Activated CD4-positive, alpha-beta T cell treated with anti-CD3 and anti-CD28 coated beads, Interleukin-2, amount 50 U/mL, for 48 hours (primary cell): Measurements from ENCODE around the gene CBFB.

Source experiments
- DNase-seq, 2 experiments: peaks; one replicate each; pipeline ENCODE4 v3.0.0-alpha.2; 2020

The CBFB gene

DNA sequence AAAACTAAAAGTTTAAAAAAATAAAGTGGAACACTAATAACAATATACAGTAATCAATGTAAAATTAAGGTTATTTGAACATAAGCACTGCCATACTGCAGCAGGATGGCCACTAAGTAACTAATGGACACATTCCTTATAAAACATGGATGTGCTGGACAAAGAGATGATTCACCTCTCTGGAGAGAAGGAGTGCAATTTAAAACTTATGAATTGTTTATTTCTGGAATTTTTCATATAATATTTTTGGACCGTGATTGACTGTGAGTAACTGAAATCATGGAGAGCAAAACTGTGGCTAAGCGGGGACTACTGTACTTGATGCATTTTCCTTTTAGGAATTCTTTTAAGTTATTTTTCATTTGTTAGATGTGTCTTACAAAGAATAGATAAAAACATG, 21.8 kb downstream of the CBFB start:
- no peak for DNase-seq

DNA sequence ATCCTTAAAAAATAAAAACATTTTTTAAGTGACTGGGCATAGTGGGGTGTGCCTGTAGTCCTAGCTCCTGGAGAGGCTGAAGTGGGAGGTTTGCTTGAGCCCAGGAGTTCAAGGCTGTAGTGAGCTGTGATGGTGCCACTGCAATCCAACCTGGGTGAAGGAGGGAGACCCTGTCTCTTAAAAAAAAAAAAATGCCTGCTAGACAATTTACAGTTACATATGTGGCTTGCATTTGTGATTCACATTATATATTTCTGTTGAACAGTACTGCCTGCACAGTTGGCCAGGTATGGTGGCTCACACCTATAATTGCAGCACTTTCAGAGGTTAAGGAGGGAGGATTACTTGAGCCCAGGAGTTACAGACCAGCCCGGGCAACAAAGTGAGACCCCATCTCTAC, 23.4 kb downstream of the CBFB start:
- DNase-seq, result no peak

DNA sequence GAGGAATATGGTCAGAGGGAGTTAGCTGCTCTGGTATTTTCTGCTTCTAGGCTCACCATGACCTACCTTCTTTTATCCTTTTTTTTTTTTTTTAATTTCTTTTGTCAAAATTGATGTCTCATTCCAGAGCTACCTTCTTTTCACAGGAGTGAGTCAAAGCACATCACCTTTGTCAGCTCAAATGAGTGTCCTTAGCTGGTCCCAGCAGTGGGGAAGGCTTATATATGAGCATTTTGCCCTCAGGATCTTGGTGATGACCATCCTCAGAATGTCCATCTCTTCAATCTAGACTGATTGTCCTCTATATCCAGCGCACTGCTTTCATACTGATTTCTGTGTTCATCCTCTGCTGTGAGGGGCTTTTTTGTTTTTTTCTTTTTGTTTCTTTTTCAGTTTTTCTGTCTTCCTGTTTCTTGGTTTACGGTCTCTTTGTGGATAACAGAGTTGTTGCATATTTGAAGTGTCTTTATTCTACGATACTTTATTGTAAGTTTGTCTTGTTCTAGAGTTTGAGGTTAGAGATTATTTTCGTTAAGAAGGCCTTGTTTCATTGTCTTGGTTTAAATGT, 24.9 kb downstream of the CBFB start:
- no peak for DNase-seq

GRCh38 chr16:67054901-67055300, 26.0 kb downstream of the CBFB start:
- DNase-seq, result no peak

GRCh38 chr16:67055712-67056487, 27.0 kb downstream of the CBFB start:
- no peak for DNase-seq

DNA sequence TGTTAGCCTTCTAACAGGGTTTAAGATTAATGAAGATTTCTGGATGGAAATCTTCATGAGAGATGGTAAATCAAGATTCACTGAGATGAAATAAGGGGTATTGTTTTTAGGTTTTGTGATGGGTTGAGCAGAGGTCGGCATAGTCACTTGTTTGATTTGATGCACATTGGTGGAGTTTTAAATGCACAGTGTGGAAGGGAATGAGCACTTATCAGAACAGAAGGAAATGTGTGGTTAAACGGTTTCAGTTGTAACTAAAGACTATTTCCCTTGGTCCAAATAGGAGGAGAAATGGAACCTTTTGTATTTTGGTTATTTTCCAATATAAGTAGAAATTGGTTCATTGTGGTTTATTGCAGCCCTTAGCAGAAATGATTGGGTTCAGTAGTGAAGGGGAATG, 34.1 kb downstream of the CBFB start:
- no peak for DNase-seq

- DNase-seq, result no peak
These were observed 39.3 kb downstream of the CBFB start for GRCh38 chr16:67068212-67068753.

DNA sequence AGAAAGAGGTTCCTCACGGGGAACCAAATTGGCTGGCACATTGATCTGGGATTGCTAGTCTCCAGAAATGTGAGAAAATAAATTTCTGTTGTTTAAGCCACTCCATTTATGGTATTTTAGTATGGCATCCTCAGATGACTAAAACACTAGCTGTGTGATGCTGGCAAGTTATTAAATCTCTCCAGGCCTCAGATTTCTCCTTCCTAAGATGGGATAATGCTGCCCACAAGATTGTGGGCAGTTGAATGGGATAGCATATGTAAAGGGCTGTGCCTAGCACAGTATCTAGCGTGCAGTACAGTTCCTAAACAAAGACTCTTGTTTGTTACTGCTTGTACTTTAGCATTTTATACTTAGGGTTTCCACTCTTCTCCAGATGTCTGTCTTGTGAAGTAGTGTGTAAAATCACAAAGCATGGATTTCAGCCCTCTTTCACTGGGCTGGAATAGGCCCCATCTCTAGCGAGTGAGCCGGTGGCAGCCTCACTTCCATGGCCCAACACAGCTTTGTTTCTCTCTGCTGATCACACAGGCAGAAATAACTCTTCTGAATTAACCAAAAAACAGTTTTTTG, 42.6 kb downstream of the CBFB start:
- no peak for DNase-seq

- DNase-seq, result no peak
These were observed 46.4 kb downstream of the CBFB start for GRCh38 chr16:67075331-67075730.

DNA sequence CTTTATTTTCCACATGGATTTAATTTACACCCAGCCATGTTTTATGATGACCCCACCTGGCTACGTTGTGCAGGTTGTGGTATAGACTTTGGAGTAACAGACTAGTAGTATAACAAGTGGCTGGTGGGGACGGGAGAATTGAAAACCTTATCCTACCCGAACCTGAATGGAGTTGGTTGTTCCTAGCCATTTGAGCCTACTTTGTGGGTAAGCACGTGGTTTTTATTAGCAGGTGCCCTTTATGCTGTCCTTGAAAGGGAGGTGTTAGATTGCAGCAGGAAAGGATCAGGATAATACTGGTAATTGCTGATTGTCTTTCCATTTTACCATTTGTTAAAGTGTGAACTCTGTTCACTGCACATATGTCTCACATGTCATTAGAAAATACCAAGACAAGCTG, 48.9 kb downstream of the CBFB start:
- DNase-seq, result no peak

- DNase-seq, result no peak
These were observed 53.2 kb downstream of the CBFB start for GRCh38 chr16:67082100-67082499.

- no peak for DNase-seq
These were observed 53.9 kb downstream of the CBFB start for GRCh38 chr16:67082891-67083290.

DNA sequence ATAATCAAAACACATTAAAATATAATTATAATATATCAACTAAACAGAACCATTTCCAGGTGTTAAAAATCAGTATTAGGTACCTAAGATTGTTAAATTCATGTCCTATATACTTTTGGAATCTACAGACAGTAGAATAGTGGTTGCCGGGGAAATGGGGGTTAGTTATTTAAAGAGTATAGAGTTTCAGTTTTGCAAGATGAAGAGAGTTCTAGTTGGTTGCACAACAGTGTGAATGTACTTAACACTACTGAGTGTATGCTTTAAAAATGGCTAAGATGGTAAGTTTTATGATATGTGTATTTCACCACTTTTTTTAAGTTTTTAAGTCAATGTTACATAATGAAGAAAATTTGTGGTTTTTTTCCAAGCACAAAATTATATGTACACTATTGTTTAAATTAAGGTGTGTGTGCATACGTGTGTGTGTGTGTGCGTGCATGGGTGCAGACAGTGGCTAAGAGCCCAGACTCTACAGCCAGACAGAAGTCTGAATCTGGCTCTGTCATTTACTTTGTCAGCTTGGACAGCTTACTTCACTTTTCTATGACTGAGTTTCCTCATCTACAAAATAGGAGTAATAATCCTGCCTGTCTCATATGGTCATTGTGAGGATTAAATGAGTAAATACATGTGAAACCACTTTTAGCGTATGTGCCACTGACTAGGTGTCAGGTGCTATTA, 55.5 kb downstream of the CBFB start:
- no peak for DNase-seq

GRCh38 chr16:67086822-67087221, 57.9 kb downstream of the CBFB start:
- DNase-seq, result no peak

- DNase-seq, result no peak
These were observed 58.3 kb downstream of the CBFB start for GRCh38 chr16:67087291-67087690.

DNA sequence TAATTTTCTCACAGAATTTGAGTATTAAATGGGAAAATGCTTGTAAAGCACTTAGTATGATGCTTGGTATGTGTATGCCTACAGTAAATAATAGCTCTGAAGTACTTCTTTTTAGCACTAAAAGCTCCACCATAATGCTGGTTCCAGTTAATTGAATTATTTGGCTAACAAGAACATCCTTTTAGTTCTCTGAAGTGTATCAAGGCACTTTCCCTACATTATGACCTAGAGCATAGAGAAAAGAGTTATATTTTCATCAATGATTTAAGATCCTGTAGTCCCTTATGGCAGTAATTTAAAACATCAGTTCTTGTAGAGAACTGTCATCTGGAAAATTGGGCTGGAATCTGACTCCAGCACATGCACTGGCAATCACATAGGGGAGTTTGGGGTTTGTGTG, 58.9 kb downstream of the CBFB start:
- DNase-seq, result no peak

DNA sequence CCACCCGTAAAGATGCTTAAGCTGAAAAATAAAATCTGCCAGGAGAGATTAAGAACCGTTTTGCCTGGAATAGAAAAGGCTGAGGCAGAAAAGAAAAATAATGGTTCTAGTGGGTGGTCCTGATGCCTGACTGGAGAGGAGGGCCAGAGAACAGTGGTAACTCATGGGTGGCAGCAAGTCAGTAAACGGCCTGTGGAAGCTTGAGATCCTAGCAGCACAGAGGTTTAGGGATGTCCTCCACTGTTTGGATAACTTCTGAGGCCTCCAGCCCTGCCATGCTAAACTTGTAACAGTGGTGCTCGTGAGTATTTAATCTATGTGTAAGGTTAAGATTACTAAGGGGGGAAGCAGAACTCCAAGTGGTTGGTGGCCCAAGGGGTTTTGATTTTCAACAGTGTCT, 59.6 kb downstream of the CBFB start:
- no peak for DNase-seq

- DNase-seq, result no peak
These were observed 60.2 kb downstream of the CBFB start for GRCh38 chr16:67089101-67089500.

- DNase-seq, result no peak
These were observed 63.1 kb downstream of the CBFB start for GRCh38 chr16:67091906-67092566.

DNA sequence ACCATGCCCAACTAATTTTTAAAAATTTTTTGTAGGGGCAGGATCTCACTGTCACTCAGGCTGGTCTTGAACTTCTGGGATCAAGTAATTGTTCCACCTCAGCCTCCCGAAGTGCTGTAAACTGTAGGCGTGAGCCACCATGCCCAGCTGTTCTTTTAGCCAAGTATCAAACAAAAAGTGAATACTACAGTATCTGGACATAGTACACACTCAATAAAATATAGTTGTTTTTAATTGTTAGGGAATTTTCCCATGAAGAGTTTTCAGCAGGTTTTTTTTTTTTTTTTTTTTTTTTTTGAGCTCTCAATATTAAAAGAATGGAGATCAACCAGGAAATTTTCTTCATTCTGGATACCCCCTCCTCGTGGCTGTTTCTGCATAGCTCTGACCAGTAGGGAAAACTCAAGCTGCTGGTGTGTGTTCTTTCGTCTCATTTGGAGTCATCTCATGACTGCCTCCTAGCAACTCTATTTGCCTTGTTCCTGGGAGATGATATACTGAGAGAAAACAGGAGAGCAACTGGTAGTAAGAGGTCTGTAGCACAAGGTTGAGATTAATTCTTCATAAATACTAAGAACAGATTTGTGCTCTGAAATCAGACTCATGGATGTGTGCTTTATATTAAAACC, 64.3 kb downstream of the CBFB start:
- DNase-seq, result no peak

DNA sequence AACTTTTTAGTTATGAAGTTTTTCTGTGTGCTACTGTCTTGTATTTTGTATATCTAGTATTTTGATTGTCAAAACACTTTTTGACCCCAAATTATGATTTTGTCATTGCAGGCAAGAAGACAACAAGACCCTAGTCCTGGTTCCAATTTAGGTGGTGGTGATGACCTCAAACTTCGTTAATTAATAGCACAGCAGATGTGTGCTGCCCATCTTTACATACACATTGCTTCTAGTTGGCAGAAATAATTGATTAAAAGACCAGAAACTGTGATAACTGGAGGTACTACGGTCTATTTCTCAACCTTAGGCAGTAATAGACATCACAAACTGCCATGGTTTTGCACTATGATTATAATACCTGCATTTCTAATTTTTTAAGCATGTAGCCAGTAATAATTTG, 69.7 kb downstream of the CBFB start:
- DNase-seq, result no peak

DNA sequence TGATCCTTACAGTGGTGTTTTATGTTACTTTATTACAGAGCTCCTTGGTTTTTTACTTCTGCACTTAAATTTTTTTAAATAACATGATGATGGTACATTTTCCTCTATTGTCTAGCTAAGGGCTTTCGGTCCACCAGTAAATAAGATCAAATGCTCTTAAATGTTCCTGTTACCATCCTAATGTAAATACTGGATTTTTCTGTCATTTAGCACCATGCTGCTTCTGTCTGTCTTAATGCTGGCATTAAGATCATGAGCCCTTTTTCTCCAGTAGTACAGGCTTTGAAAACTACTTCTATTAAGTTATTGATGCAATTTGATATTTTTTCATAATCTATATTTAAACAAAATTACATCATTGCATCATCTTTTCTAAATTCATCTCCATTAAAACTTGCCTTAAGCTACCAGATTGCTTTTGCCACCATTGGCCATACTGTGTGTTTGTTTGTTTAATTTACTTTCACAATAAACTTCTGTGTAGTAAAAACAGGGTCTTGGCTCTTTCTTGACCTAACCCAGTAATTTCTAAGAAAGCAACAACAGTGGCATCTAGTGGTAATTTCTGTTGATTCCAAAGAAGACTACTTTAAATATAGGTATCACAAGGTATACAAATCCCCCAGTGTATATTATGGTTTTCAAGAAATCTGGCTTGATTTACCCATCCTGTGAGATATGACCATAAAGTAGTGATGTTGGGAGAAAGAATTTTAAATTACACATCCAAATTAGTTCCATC, 71.8 kb downstream of the CBFB start:
- DNase-seq, result no peak
